22Rv1 (cell line): Measurements from ENCODE around the gene SLC15A1.
A peak's percentile ranks its signal among the peaks of the same experiment; 100 is the strongest.

Source experiments
- H3K27ac ChIP-seq: fragments of 450-650 bp; 2 replicates; pipeline ENCODE4 v1.5.1; 2017
- CTCF ChIP-seq: fragments of 450-650 bp; IDR thresholded peaks from 2 replicates; pipeline ENCODE4 v1.5.1; 2017; ENCODE audit warnings: mild to moderate bottlenecking
- ZFX ChIP-seq: fragments of 450-650 bp; IDR thresholded peaks from 2 replicates; pipeline ENCODE4 v1.6.1; 2017; ENCODE audit warnings: antibody characterized with exemption, borderline replicate concordance

Gene SLC15A1

GRCh38 chr13:98658131-98658530 is 94.3 kb downstream of the SLC15A1 start:
- no peak for TF ChIP-seq CTCF
- no peak for TF ChIP-seq ZFX
- H3K27ac ChIP-seq: no peak overlapping the region

- TF ChIP-seq CTCF: no peak
- no peak for TF ChIP-seq ZFX
- no peak overlapping the region for H3K27ac ChIP-seq
Measured at GRCh38 chr13:98657506-98658085, 94.9 kb downstream of the SLC15A1 start.

GRCh38 chr13:98656223-98656622 is 96.2 kb downstream of the SLC15A1 start:
- no peak overlapping the region for H3K27ac ChIP-seq
- no peak for TF ChIP-seq ZFX
- no peak for TF ChIP-seq CTCF

GRCh38 chr13:98653463-98653985 is 98.9 kb downstream of the SLC15A1 start:
- TF ChIP-seq CTCF (peak; percentile 91), ZFX (no peak)
- H3K27ac ChIP-seq: no peak overlapping the region

GRCh38 chr13:98652721-98653462 is 99.6 kb downstream of the SLC15A1 start:
- TF ChIP-seq ZFX (no peak), CTCF (no peak)
- no peak overlapping the region for H3K27ac ChIP-seq

- no peak for TF ChIP-seq CTCF
- no peak for TF ChIP-seq ZFX
- no peak overlapping the region for H3K27ac ChIP-seq
Measured at GRCh38 chr13:98652276-98652675, 100.2 kb downstream of the SLC15A1 start.

GRCh38 chr13:98651744-98652143 is 100.7 kb downstream of the SLC15A1 start:
- TF ChIP-seq CTCF (no peak), ZFX (no peak)
- H3K27ac ChIP-seq: no peak overlapping the region
